HEK293T (cell line): ENCODE measurements around the gene ADM5.

Experiments used
- ARNT ChIP-seq: fragments of 450-650 bp; IDR thresholded peaks from 2 replicates; pipeline ENCODE4 v1.6.1; 2017; ENCODE audit warnings: mild to moderate bottlenecking
- BHLHE40 ChIP-seq: fragments of 450-650 bp; IDR thresholded peaks from 2 replicates; pipeline ENCODE4 v1.6.1; 2016; ENCODE audit warnings: mild to moderate bottlenecking, moderate library complexity, borderline replicate concordance
- FOXA1 ChIP-seq: fragments of 450-650 bp; IDR thresholded peaks from 2 replicates; pipeline ENCODE4 v1.6.1; 2016; ENCODE audit warnings: mild to moderate bottlenecking
- FOXK2 ChIP-seq: fragments of 450-650 bp; IDR thresholded peaks from 2 replicates; pipeline ENCODE4 v1.6.1; 2016; ENCODE audit warnings: mild to moderate bottlenecking
- FOXM1 ChIP-seq: fragments of 450-650 bp; IDR thresholded peaks from 2 replicates; pipeline ENCODE4 v1.6.1; 2017; ENCODE audit warnings: mild to moderate bottlenecking, borderline replicate concordance
- NFRKB ChIP-seq: fragments of 450-650 bp; IDR thresholded peaks from 2 replicates; pipeline ENCODE4 v1.6.1; 2016; ENCODE audit warnings: mild to moderate bottlenecking, moderate library complexity
- PKNOX1 ChIP-seq: fragments of 450-650 bp; IDR thresholded peaks from 2 replicates; pipeline ENCODE4 v1.6.1; 2016
- SP1 ChIP-seq: fragments of 450-650 bp; IDR thresholded peaks from 2 replicates; pipeline ENCODE4 v1.6.1; 2017
- SUZ12 ChIP-seq: fragments of 450-650 bp; IDR thresholded peaks from 2 replicates; pipeline ENCODE4 v1.6.1; 2016; ENCODE audit warnings: mild to moderate bottlenecking
- TARDBP ChIP-seq: fragments of 450-650 bp; IDR thresholded peaks from 2 replicates; pipeline ENCODE4 v1.6.1; 2016

GRCh38 chr19:49682274-49682673 is 7.1 kb upstream of the ADM5 start:
- TF ChIP-seq ARNT, result no peak
- TF ChIP-seq SP1, result no peak
- TF ChIP-seq SUZ12, result no peak
- TF ChIP-seq BHLHE40, result no peak
- no peak for TF ChIP-seq FOXK2
- no peak for TF ChIP-seq PKNOX1
- no peak for TF ChIP-seq FOXA1
- TF ChIP-seq TARDBP, result no peak
- no peak for TF ChIP-seq NFRKB
- no peak for TF ChIP-seq FOXM1
